Limb (tissue), 2 donors: ENCODE measurements around the gene METTL8.
"Not testable (repeated sequence)": the region's sequence is repeated elsewhere in the genome, so short reads cannot be mapped to it uniquely, and the experiment has no call there.

ENCODE experiments used
- DNase-seq, 2 donors: peaks; one replicate each; pipeline ENCODE4 v3.0.0-alpha.2; 2016; ENCODE audit errors: extremely low spot score in 2 of 2

Gene METTL8

DNA sequence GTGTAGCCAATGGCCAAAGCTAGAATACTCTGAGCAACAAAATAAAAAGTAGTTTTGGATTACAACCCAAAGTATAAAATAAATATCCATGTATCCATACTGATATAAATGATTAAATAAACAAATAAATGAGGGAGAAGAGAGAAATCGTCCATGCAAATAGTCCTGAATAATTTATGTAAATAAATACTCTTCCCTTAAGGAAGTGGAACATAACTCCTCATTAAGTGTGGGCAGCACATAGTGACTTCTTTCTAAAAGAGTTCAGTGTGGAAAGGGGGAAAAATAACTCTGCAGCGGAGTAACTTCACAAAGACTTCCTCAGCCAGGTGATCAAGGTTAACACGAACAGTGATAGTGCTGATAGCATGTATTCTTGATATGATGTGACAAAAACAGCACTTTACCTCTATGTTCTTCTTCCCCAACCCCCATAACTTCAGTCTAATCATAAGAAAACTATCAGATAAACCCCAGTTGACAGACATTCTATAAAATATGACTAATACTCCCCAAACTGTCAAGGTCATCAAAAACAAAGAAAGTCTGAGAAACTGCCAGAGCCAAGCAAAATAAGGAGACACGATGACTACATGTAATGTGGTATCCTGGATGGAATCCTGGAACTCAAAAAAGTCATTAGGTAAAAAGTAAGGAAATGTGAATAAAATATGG, 30.7 kb downstream of the METTL8 start:
- DNase-seq = no peak

DNA sequence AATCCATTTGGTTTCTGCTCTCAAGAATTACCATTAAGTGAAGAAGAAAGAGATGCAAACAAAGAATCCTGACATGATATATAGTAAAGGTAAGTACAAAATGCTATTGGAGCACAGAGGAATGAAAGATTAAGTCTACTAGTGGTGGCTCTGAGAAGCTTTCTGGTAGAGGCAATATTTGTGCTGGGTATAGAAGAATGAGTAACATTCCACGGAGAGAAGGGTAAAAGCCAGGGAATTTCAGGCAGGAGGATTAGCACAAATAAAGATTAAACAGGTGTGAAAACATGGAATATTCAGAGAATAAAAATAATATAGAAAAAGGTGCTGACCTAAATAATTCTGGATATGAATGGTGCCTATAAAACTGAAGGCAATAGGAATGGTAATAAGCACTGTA, 31.8 kb downstream of the METTL8 start:
- DNase-seq = no peak

GRCh38 chr2:171400395-171400794, 33.4 kb downstream of the METTL8 start:
- no peak for DNase-seq

GRCh38 chr2:171399292-171399691, 34.5 kb downstream of the METTL8 start:
- DNase-seq = no peak

DNA sequence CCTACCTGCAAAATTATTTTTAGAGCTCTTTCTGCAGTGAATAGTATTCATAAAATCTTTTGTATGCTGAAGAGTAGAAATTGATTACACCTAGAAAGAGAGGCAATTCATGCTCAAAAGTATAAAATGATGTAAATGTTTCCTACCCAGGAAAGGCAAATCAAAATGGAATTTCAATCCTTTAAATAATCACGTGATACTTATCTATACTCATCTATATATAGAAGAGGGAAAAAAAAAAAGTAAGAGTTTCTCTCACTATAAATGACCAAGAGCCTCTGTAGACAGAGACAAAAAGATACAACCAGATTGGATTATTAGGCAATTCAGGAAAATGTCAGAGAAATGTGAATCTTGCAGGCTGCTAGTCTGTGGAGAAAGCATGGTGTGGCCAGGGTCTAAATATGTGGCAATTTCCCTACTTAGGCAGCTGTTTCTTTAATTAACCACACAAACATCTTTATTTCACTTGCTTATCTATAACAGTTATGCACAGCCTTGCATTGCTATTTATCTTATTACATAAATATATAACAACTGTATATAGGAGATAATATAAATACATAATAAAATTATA, 39.5 kb downstream of the METTL8 start:
- DNase-seq = no peak

- no peak for DNase-seq
Observed at GRCh38 chr2:171393487-171393886, 40.3 kb downstream of the METTL8 start.

DNA sequence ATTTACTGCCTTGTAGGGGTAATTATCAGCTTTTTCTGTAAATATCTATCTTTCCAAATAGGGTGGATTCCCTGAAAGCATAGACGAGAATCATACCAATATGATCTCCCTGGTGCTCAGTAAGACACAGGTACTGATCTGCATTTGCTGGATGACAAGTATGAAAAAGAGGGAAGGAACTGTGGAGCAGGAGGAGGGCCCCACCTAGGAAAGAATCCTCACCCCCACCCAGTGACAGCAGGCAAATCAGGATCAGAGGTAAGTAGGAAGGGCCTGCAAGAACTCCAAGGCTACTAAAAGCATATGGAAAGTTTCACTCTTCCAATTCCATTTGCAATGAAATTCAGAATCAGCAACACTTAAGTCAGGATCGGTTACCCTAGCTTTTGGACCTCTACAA, 42.3 kb downstream of the METTL8 start:
- DNase-seq = no peak

GRCh38 chr2:171390941-171391516, 42.8 kb downstream of the METTL8 start:
- no peak for DNase-seq

GRCh38 chr2:171389780-171390179, 44.0 kb downstream of the METTL8 start:
- no peak for DNase-seq

GRCh38 chr2:171389325-171389724, 44.5 kb downstream of the METTL8 start:
- no peak for DNase-seq

- no peak for DNase-seq
Observed at GRCh38 chr2:171387052-171387451, 46.7 kb downstream of the METTL8 start.

GRCh38 chr2:171386627-171387026, 47.2 kb downstream of the METTL8 start:
- DNase-seq = no peak

DNA sequence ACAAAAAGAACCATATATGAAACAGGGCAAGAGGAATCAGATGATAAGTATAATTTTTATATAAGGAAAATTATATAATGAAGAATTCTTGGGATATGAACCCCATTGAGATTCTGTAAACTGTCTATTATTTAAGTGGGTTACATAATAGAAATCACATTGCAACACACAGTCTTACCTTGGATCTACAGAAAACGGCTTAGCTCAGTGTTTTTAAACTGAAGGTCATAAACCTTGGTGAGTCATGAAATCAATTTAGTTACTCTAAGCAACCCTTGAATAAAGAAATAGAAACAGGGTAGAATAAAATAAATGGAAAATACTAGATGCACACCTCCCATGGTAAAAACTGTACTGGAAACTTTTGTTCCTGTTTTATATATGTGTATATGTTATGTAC, 50.7 kb downstream of the METTL8 start:
- no peak for DNase-seq

- DNase-seq = not testable (repeated sequence)
Observed at GRCh38 chr2:171382175-171382574, 51.6 kb downstream of the METTL8 start.

DNA sequence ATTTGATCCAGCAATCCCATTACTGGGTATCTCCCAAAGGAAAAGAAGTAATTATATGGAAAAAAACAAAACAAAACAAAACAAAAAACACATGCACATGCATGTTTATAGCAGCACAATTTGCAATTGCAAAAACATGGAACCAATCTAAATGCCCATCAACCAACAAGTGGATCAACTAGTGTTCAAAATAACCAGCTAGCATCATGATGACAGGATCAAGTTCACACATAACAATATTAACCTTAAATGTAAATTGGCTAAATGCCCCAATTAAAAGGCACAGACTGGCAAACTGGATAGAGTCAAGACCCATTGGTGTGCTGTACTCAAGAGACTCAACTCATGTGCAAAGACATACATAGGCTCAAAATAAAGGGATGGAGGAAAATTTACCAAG, 55.9 kb downstream of the METTL8 start:
- DNase-seq = not testable (repeated sequence)

GRCh38 chr2:171367692-171368091, 66.1 kb downstream of the METTL8 start:
- no peak for DNase-seq

DNA sequence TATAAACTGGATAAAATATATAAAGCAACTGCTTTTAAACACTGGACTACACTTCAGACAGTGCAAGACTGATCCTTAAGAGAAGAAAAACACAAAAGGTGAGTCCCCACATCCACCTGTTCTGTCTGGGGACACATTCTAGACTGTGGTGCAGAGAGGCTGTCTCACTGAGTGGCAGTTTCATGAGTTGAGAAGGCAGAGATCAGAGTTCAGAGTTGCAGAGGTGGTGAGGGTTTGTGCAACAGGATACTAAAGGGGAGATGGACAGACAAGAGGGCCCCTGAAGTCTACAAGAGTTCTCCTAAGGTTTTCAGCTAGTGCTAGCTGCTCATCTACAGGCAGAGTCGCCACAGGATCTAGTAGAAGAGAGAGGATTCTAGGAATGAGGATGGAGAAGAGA, 68.0 kb downstream of the METTL8 start:
- no peak for DNase-seq

DNA sequence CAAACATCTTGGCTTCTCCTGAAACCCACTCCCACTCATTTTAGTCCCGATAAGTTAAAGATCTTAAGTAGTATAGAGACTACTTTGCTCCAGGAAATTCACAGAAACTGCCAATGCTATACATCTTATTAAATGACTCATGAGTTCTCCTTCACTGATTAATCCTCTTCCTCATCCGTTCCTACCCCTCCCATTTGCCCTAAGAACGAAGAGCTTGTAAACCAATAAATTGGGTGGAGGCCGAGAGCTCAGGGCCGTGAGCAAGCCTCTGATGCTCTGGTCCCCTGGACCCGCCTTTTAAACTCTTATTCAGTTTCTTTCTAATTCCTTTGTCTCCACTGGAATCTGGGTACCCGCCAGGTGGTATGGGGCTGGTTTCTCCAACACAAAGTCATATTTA, 68.6 kb downstream of the METTL8 start:
- no peak for DNase-seq

GRCh38 chr2:171362396-171362795, 71.4 kb downstream of the METTL8 start:
- DNase-seq = no peak

- DNase-seq = no peak
Observed at GRCh38 chr2:171360905-171361304, 72.9 kb downstream of the METTL8 start.

- DNase-seq = not testable (repeated sequence)
Observed at GRCh38 chr2:171353746-171354145, 80.0 kb downstream of the METTL8 start.

- no peak for DNase-seq
Observed at GRCh38 chr2:171348056-171348455, 85.7 kb downstream of the METTL8 start.

DNA sequence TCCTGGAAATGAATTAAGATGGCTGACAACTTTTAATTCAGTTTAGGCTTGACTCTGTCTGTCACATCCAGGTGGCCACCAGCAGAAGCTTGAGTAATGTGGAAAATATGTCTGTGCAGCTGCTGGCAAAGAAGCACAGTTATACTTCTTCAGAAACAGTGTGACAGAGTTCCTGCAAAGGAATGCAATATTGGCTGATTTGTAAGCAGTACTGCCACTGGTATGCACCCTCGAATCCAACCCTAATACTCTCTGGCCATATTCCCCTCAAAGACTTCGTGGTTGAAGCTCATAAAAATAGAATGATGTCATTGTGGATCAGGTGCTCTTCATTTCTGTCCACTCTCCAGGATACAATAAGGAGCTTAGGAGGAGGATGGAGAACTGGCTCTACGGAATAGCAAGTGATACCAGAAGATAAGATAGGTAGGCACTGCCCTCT, 86.2 kb downstream of the METTL8 start:
- DNase-seq = peak in 1 of 2 donors; percentile 81
